ENCODE results near the gene CD248. TPM values are rescaled to one million over a fixed set of nuclear protein-coding genes. Genes with fewer than 3 reads are reported as not detected.

The CD248 gene
- total and polyA plus RNA-seq, 2 donors (not counting 1 experiment from before 2014, with no cell fraction given), result 0.40 to 0.96 TPM

- POLR2A ChIA-PET, result interaction anchor here (1.0 kb wide), 1 partner anchor 12 kb away, joined by 8 read pairs; no protein-coding TSS in a partner anchor
- no peaks in the 10 kb centered on the region for H3K27me3 Mint-ChIP-seq
- no peaks in the 10 kb centered on the region for H3K9me3 ChIP-seq (ENCODE audit: control extremely low read depth in 1 of 3, control insufficient read depth in 2 of 3, insufficient read depth in 1 of 3, low read length in 2 of 3)
- H3K79me2 ChIP-seq (ENCODE audit: control insufficient read depth, insufficient read depth, low read length), result peaks cover 24% of the 10 kb centered on the region
- DNase-seq (no peak), ATAC-seq (ENCODE audit: low read depth) (no peak)
- intact Hi-C loops (cut with micrococcal nuclease), result loop anchor here (5.0 kb wide), 2 partner anchors 408 to 553 kb away; partner anchors contain the start of genes CFL1 and KAT5
- TF ChIP-seq CTCF (IDR thresholded peaks at IDR 0.05), result no peak
- no peak for TF ChIP-seq EZH2 (IDR thresholded peaks at IDR 0.05; ENCODE audit: borderline replicate concordance, insufficient read depth, low read depth, low read length, poor library complexity, severe bottlenecking)
- no peaks in the 10 kb centered on the region for H3K27me3 ChIP-seq (replicated peaks in 1 of 4; ENCODE audit: control extremely low read depth in 1 of 4, control insufficient read depth in 3 of 4, insufficient read depth in 4 of 4, low read length in 3 of 4)
- no peak overlapping the region for H3K4me3 Mint-ChIP-seq
- peaks cover 12% of the 10 kb centered on the region for H4K20me1 ChIP-seq (ENCODE audit: control insufficient read depth, insufficient read depth, low read length, poor library complexity, severe bottlenecking)
- H3K4me1 Mint-ChIP-seq, result peaks cover 26% of the 10 kb centered on the region
- H3K36me3 ChIP-seq (replicated peaks in 1 of 2; ENCODE audit: control extremely low read depth in 1 of 2, control insufficient read depth in 1 of 2, extremely low read depth in 1 of 2, insufficient read depth in 2 of 2, low read length in 1 of 2), result peaks cover 0 to 45% of the 10 kb centered on the region in 2 experiments
- H3K27ac Mint-ChIP-seq, result no peak overlapping the region
- H3K4me1 ChIP-seq (ENCODE audit: control insufficient read depth in 2 of 2, insufficient read depth in 2 of 2, low read length in 2 of 2), result peaks cover 14 to 27% of the 10 kb centered on the region in 2 donors
- H3K27ac ChIP-seq (ENCODE audit: low read length in 2 of 2), result no peak overlapping the region
- H3K9ac ChIP-seq (ENCODE audit: low read length), result no peak overlapping the region
- no peak overlapping the region for H2AFZ ChIP-seq (ENCODE audit: insufficient read depth, low read depth, low read length, poor library complexity, severe bottlenecking)
- WGBS (ENCODE audit: insufficient coverage), result 98% methylated on average over 19 of the region's 26 CpGs
- no peak overlapping the region for H3K4me2 ChIP-seq (replicated peaks; ENCODE audit: low read depth, low read length, poor library complexity, severe bottlenecking)
- no peaks in the 10 kb centered on the region for H3K9me3 Mint-ChIP-seq (ENCODE audit: insufficient read depth)
- no peak overlapping the region for H3K4me3 ChIP-seq (ENCODE audit: control extremely low read depth in 1 of 5, extremely low read depth in 1 of 5, insufficient read depth in 1 of 5, low read depth in 2 of 5, low read length in 4 of 5)
- CTCF ChIA-PET, result interaction anchor here (1.1 kb wide), 1 partner anchor 46 kb away, joined by 4 read pairs; no protein-coding TSS in a partner anchor
Observed at GRCh38 chr11:66265531-66266377, 51.1 kb downstream of the CD248 start.

GRCh38 chr11:66264914-66265313 is 51.9 kb downstream of the CD248 start:
- no peak overlapping the region for H3K4me2 ChIP-seq (replicated peaks; ENCODE audit: low read depth, low read length, poor library complexity, severe bottlenecking)
- intact Hi-C loops (cut with micrococcal nuclease), result loop anchor here (5.0 kb wide), 2 partner anchors 408 to 553 kb away; partner anchors contain the start of genes CFL1 and KAT5
- no peak overlapping the region for H2AFZ ChIP-seq (ENCODE audit: insufficient read depth, low read depth, low read length, poor library complexity, severe bottlenecking)
- DNase-seq (peak; percentile 47), ATAC-seq (ENCODE audit: low read depth) (no peak)
- H3K27ac ChIP-seq (ENCODE audit: low read length in 2 of 2), result no peak overlapping the region
- H3K27me3 Mint-ChIP-seq, result no peaks in the 10 kb centered on the region
- H3K9me3 Mint-ChIP-seq (ENCODE audit: insufficient read depth), result no peaks in the 10 kb centered on the region
- H3K4me3 ChIP-seq (ENCODE audit: control extremely low read depth in 1 of 5, extremely low read depth in 1 of 5, insufficient read depth in 1 of 5, low read depth in 2 of 5, low read length in 4 of 5), result no peak overlapping the region
- H3K9me3 ChIP-seq (ENCODE audit: control extremely low read depth in 1 of 3, control insufficient read depth in 2 of 3, insufficient read depth in 1 of 3, low read length in 2 of 3), result no peaks in the 10 kb centered on the region
- peaks cover 3% of the 10 kb centered on the region for H4K20me1 ChIP-seq (ENCODE audit: control insufficient read depth, insufficient read depth, low read length, poor library complexity, severe bottlenecking)
- H3K36me3 ChIP-seq (replicated peaks in 1 of 2; ENCODE audit: control extremely low read depth in 1 of 2, control insufficient read depth in 1 of 2, extremely low read depth in 1 of 2, insufficient read depth in 2 of 2, low read length in 1 of 2), result peaks cover 0 to 47% of the 10 kb centered on the region in 2 experiments
- no peak overlapping the region for H3K9ac ChIP-seq (ENCODE audit: low read length)
- ChIA-PET CTCF (no interaction called here), POLR2A (no interaction called here)
- peaks cover 21% of the 10 kb centered on the region for H3K4me1 Mint-ChIP-seq
- TF ChIP-seq CTCF (IDR thresholded peaks at IDR 0.05) (peak; percentile 32), EZH2 (IDR thresholded peaks at IDR 0.05; ENCODE audit: borderline replicate concordance, insufficient read depth, low read depth, low read length, poor library complexity, severe bottlenecking) (no peak)
- peaks cover 14 to 25% of the 10 kb centered on the region in 2 donors for H3K4me1 ChIP-seq (ENCODE audit: control insufficient read depth in 2 of 2, insufficient read depth in 2 of 2, low read length in 2 of 2)
- H3K79me2 ChIP-seq (ENCODE audit: control insufficient read depth, insufficient read depth, low read length), result peaks cover 15% of the 10 kb centered on the region
- no peaks in the 10 kb centered on the region for H3K27me3 ChIP-seq (replicated peaks in 1 of 4; ENCODE audit: control extremely low read depth in 1 of 4, control insufficient read depth in 3 of 4, insufficient read depth in 4 of 4, low read length in 3 of 4)
- no peak overlapping the region for H3K4me3 Mint-ChIP-seq
- WGBS (ENCODE audit: insufficient coverage), result 84% methylated on average over 5 of the region's 12 CpGs
- H3K27ac Mint-ChIP-seq, result no peak overlapping the region
